Measurements from ENCODE around the gene R3HDM4.

R3HDM4 gene

DNA sequence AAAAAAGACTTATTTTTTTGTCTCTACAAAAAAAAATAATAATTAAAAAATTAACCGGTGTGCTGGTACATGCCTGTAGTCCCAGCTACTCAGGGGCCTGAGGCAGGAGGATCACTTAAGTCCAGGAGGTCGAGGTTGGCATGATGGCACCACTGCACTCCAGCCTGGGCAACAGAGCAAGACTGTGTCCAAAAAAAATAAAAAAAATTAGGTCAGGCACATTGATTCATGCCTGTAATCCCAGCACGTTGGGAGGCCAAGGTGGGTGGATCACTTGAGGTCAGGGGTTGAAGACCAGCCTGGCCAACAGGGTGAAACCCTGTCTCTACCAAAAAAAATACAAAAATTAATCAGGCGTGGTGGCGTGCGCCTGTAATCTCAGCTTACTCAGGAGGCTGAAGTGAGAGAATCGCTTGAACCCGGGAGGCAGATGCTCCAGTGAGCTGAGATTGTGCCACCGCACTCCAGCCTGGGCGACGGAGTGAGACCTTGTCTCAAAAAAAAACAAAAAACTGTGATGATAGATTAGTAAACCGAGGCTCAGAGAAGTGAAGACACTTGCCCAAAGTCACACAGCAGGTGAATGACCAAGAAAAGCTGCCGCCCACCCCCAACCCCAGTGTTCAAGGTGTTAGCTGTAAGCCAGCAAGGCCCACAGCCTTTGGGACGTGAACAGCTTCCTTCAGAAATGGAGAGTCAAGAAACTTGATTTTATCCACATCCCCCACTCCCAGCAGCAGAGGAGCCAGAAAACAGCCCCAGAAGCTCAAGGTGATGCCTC, 10.4 kb downstream of the R3HDM4 start:
- TF ChIP-seq CTCF (IDR thresholded peaks at IDR 0.05; ENCODE audit: extremely low read depth, missing control alignments) = no peak

GRCh38 chr19:902093-902370, 11.0 kb downstream of the R3HDM4 start:
- TF ChIP-seq CTCF (IDR thresholded peaks at IDR 0.05; ENCODE audit: extremely low read depth, missing control alignments) = no peak
- no peak for DNase-seq (ENCODE audit: low spot score)

More for the DNA sequence above, 10.4 kb downstream of the R3HDM4 start:
- no peak for DNase-seq (ENCODE audit: low spot score)

- no peak for TF ChIP-seq CTCF (IDR thresholded peaks at IDR 0.05; ENCODE audit: extremely low read depth, missing control alignments)
- DNase-seq (ENCODE audit: low spot score) = no peak
Measured at GRCh38 chr19:901216-902092, 11.6 kb downstream of the R3HDM4 start.

- no peak for DNase-seq (ENCODE audit: low spot score)
- no peak for TF ChIP-seq CTCF (IDR thresholded peaks at IDR 0.05; ENCODE audit: extremely low read depth, missing control alignments)
Measured at GRCh38 chr19:900302-901111, 12.5 kb downstream of the R3HDM4 start.

- TF ChIP-seq CTCF (IDR thresholded peaks at IDR 0.05; ENCODE audit: extremely low read depth, missing control alignments) = no peak
- DNase-seq (ENCODE audit: low spot score) = no peak
Measured at GRCh38 chr19:900043-900301, 13.0 kb downstream of the R3HDM4 start.

- TF ChIP-seq CTCF (IDR thresholded peaks at IDR 0.05; ENCODE audit: extremely low read depth, missing control alignments) = no peak
- DNase-seq (ENCODE audit: low spot score) = no peak
Measured at GRCh38 chr19:899336-900042, 13.5 kb downstream of the R3HDM4 start.

All from GM20000 (cell line).